Activated CD8-positive, alpha-beta memory T cell treated with anti-CD3 and anti-CD28 coated beads for 1 hour (primary cell): Measurements from ENCODE around the gene NME7.

Experiments used
- DNase-seq, 2 donors: peaks; one replicate each; pipeline ENCODE4 v3.0.0-alpha.2; 2020; ENCODE audit warnings: low read depth in 1 of 2; ENCODE audit errors: extremely low read depth in 1 of 2

The NME7 gene

GRCh38 chr1:169163059-169163458 lies 204.5 kb downstream of the NME7 start:
- DNase-seq = no peak

GRCh38 chr1:169161496-169162194 lies 206.0 kb downstream of the NME7 start:
- no peak for DNase-seq

- no peak for DNase-seq
These were observed 206.6 kb downstream of the NME7 start for GRCh38 chr1:169160845-169161495.

DNA sequence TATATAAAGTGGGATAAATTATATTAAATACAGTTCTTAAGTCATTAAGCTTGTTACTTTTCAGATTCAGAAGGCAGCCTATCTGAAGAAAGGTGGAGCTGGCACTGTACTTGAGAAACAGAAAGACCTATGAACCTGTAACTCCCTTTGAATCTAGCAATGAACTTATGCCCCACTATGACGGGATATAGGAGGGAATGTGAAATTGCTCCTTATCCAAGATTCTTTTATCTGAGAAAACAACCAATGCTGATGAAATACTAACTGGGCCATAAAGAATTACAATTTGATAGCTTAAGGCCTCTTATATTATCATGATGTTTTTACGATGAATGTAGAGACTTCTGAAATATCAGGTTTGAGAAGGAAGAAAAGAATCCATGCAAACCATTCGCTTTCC lies 211.0 kb downstream of the NME7 start:
- no peak for DNase-seq

GRCh38 chr1:169155675-169156074 lies 211.9 kb downstream of the NME7 start:
- DNase-seq = no peak

DNA sequence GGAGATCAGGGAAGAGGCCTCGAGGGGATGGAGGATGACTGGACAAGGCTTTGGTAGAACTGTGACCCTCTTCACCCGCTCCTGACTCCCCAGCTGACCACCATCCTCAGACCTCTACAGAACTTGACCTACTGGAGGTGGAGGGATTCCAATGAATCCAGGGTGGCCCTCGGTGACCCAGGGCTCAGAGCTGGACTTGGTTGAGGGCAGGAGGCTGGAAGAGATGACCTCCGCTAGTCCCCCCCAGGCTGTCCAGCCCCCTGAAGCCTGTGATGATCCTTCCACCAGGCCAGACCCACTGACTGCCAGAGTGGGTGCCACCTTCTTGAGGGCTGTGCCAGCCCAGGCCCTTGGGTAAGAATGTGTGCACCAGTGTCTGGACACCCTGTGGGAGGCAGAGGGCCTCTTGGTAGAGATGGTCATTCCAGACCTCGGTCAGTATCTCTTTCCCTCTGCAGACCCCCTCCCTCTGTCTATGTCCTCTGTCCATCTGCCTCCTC lies 216.2 kb downstream of the NME7 start:
- no peak for DNase-seq

DNA sequence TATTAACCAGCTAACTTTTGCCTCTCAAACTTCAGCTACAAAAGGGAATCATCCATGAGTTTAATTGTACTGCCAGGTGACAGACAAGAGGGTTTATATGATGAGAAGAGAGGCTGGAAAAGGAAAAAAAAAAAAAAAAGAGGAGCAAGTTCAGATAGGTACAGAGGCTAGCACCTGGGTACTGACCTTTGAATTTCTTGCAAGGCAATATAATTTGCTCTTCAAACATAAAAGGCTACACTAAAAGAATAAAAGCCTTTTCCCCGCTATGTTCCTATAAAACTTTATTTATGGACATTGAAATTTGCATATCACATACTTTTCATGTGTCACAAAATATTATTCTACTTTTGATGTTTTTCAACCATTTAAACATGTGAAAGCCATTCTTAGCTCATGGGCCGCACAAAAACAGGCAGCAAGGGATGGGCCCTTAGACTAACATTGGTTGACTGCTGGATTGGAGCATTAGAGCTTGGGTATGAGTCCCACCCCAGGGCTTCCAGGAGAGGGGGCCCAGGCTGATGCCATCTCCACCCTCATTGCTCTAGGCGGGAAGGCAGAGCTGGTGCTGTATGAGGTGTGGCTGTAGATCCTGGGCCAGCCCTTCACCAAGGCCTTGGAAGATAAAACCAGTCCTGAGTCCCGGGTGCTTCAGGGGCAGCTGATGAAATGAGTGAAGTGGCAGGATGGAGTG lies 216.8 kb downstream of the NME7 start:
- DNase-seq = no peak

GRCh38 chr1:169149555-169150286 lies 217.9 kb downstream of the NME7 start:
- no peak for DNase-seq

GRCh38 chr1:169148472-169149252 lies 218.9 kb downstream of the NME7 start:
- no peak for DNase-seq

- no peak for DNase-seq
These were observed 220.9 kb downstream of the NME7 start for GRCh38 chr1:169146576-169147214.

- no peak for DNase-seq
These were observed 222.5 kb downstream of the NME7 start for GRCh38 chr1:169144941-169145626.

DNA sequence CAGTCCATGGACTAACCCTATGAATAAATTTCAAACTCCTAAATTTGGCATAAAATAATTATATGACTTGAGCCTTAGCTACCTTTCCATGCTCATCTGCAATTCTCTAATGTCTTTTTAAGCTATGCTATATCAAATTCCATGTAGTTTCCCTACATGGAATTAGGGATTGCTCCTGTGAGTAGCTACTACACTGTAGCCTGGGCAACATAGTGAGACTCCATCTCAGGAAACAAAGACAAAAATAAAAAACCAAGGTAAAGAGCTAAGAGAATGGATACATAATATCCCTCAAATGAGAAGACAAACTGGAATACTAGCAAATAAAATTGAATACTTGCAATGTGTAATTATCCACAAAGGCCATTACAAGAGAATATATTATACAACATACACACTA lies 223.6 kb downstream of the NME7 start:
- DNase-seq = no peak

- DNase-seq = no peak
These were observed 224.3 kb downstream of the NME7 start for GRCh38 chr1:169143346-169143745.

DNA sequence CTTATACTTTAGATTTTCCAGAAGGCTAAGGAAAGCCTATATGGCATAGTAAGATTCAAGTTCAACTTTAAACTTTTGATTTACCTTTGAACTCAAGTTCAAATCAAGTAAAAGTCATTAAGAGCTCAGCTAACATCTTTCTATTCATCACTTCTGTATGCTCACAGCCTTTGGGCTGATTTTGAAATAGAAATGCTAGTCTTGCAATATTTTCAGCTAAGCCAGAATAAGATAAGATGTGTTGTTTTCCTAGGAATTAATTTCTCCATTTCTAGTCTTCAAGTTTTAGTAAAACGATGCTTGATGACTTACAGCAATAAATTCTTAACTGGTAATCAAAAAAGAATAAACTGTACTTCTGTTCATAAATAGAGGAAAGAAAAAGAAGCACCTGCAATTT lies 225.5 kb downstream of the NME7 start:
- DNase-seq = no peak

DNA sequence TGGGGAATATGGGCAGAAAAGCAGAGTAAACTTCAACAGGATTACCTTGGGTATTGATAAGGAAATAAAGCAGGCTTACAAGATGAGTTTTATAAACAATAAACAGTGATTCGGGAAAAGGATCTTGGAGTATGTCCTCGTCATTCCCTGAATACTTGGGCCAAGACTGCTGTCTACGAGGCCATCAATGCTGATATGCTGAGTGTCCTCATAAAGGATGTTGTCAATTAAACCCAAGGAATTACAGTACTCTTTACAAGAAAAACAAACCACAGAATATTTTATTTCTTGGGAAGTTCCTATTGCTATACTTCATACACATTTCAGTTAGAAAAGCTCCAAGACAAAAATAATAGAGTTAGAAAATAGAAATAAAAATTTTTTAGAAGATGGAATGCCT lies 226.2 kb downstream of the NME7 start:
- no peak for DNase-seq

- DNase-seq = no peak
These were observed 228.5 kb downstream of the NME7 start for GRCh38 chr1:169138866-169139670.

- DNase-seq = no peak
These were observed 230.2 kb downstream of the NME7 start for GRCh38 chr1:169137357-169137756.

DNA sequence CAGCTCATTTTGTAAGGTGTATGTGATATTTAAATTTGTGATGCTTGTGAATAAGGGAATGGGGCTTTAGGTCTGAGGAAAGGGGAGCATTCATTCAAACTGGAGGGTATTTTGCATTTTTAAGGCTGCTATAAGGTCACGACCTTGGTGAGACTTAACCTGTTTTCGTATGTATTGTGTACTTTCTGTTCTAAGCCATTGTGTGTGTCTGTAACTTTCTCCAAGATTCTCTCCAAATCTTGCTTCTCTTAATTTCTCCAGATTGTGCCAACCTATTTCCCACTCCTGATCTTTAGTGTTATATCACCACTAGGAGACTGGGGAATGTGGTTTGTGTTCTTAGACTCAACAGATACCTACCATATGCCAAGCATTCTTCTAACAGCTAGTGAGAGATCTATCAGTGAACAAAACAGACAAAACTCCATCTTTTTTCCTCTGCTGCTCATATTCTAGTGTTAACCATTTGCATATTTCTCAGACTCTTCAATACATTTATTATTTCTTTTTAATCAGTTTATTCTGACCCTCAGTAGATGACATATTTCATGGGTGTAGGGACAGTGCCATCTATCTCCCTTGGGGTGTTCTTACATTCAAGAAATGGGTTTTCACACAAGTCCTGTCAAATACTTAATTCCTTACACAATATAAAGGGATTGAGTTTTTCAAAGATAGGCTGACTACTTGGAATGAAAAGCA lies 233.6 kb downstream of the NME7 start:
- no peak for DNase-seq
